COLO668 (cell line): ENCODE data around the gene C20orf144.
"Not testable (repeated sequence)": the region's sequence is repeated elsewhere in the genome, so short reads cannot be mapped to it uniquely, and the experiment has no call there.

Source experiments
- DNase-seq: peaks from one replicate; lab custom pipeline; 2025; ENCODE audit not compliant: unreplicated experiment; lab: John Stamatoyannopoulos, UW

C20orf144 gene

GRCh38 chr20:33662172-33662571 is at the start of gene C20orf144:
C20orf144 (plus strand) TSS chr20:33662327; CDS start chr20:33662346, 19 bp downstream.
- no peak for DNase-seq

GRCh38 chr20:33621717-33622400 is 40.3 kb upstream of the C20orf144 start:
- no peak for DNase-seq

GRCh38 chr20:33622705-33623365 is 39.3 kb upstream of the C20orf144 start:
- DNase-seq = no peak

- no peak for DNase-seq
These were observed 37.7 kb upstream of the C20orf144 start for GRCh38 chr20:33624399-33624798.

GRCh38 chr20:33626190-33626589 is 35.9 kb upstream of the C20orf144 start:
- no peak for DNase-seq

GRCh38 chr20:33627577-33628216 is 34.4 kb upstream of the C20orf144 start:
- no peak for DNase-seq

GRCh38 chr20:33629533-33629932 is 32.6 kb upstream of the C20orf144 start:
- no peak for DNase-seq

GRCh38 chr20:33629979-33630378 is 32.1 kb upstream of the C20orf144 start:
- DNase-seq = no peak

GRCh38 chr20:33630507-33630906 is 31.6 kb upstream of the C20orf144 start:
- DNase-seq = no peak

GRCh38 chr20:33631910-33632309 is 30.2 kb upstream of the C20orf144 start:
- not testable (repeated sequence) for DNase-seq

GRCh38 chr20:33635341-33635740 is 26.8 kb upstream of the C20orf144 start:
- no peak for DNase-seq

- no peak for DNase-seq
These were observed 25.4 kb upstream of the C20orf144 start for GRCh38 chr20:33636776-33637175.

- no peak for DNase-seq
These were observed 21.8 kb upstream of the C20orf144 start for GRCh38 chr20:33640287-33640686.

GRCh38 chr20:33644313-33645071 is 17.6 kb upstream of the C20orf144 start:
- DNase-seq = no peak

GRCh38 chr20:33645072-33645358 is 17.1 kb upstream of the C20orf144 start:
- no peak for DNase-seq

GRCh38 chr20:33645396-33645795 is 16.7 kb upstream of the C20orf144 start:
- DNase-seq = no peak

- no peak for DNase-seq
These were observed 15.9 kb upstream of the C20orf144 start for GRCh38 chr20:33646191-33646590.

- not testable (repeated sequence) for DNase-seq
These were observed 15.0 kb upstream of the C20orf144 start for GRCh38 chr20:33646959-33647602.

- DNase-seq = no peak
These were observed 14.3 kb upstream of the C20orf144 start for GRCh38 chr20:33647603-33648395.

- no peak for DNase-seq
These were observed 13.6 kb upstream of the C20orf144 start for GRCh38 chr20:33648396-33649004.
